ENCODE measurements around the gene TCN2. TPM values are rescaled to one million over a fixed set of nuclear protein-coding genes. Genes with fewer than 3 reads are reported as not detected.
"Not testable (repeated sequence)": the region's sequence is repeated elsewhere in the genome, so short reads cannot be mapped to it uniquely, and the experiment has no call there.

TCN2 gene
- total and polyA plus RNA-seq, 4 donors = 6.7 to 14.1 (median 13.0) TPM

DNA sequence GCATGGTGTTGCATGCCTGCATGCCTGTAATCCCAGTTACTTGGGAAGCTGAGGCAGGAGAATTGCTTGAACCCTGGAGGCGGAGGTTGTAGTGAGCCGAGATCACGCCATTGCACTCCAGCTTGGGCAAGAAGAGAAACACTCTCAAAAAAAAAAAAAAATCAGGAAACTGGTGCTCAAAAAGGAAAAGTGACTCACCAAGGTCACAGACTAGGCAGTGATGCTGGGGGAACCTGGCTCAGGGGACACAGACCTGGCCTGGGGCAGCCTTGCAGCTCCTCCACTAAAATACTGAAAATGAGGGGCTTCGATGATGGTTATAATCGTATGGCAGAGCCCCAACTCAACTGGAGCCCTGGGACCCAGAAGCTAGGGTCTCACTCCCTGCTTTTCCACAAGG, 20.5 kb downstream of the TCN2 start (continued):
- TF ChIP-seq RAD21 (IDR thresholded peaks at IDR 0.05) = no peak
- TF ChIP-seq CTCF (IDR thresholded peaks at IDR 0.05; ENCODE audit: low read depth, low read length, missing input control) = no peak
- TF ChIP-seq GABPA (IDR thresholded peaks at IDR 0.05 in 1 of 2, conservative IDR thresholded peaks at IDR 0.05 in 1 of 2) = no peak
- no peak for TF ChIP-seq EGR1 (IDR thresholded peaks at IDR 0.05; ENCODE audit: low read depth in 2 of 2)
- TF ChIP-seq YY1 (IDR thresholded peaks at IDR 0.05) = no peak
- TF ChIP-seq FOXA1 (IDR thresholded peaks at IDR 0.05) = no peak

DNA sequence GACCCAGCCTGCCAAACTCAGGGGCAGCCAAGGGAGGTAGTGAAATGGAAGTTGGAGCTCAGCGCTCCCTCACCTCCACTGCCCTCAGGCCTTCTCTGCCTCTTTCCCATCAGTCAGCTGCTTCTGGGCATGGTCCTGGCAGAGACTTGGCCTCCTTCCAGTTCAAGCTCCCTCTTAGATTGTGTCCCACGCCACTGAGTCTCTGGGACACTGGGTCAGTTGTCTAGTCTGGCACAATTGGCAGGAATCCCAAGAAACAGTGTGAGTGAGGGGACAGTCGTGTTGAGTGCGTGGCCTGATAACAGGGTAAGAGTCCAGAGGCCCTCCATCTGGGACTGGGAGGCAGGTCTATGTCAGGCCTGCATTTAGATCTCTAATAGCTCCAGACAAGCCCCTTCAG, 21.5 kb downstream of the TCN2 start:
- Histone ChIP-seq H3K9ac (ENCODE audit: low read depth in 1 of 2, low read length in 2 of 2) (no peak overlapping the region), H3K36me3 (ENCODE audit: control insufficient read depth in 4 of 4, insufficient read depth in 3 of 4, low read depth in 1 of 4, low read length in 3 of 4) (peaks cover 0 to 5% (median 0%) of the 10 kb centered on the region in 4 donors), H3K27me3 (ENCODE audit: control insufficient read depth in 4 of 4, insufficient read depth in 4 of 4, low read length in 3 of 4) (no peaks in the 10 kb centered on the region), H3K4me3 (ENCODE audit: low read depth in 1 of 3, low read length in 3 of 3) (no peak overlapping the region), H3K9me3 (ENCODE audit: control insufficient read depth in 4 of 4, low read length in 3 of 4) (no peaks in the 10 kb centered on the region), H3K27ac (ENCODE audit: low read depth in 1 of 2, low read length in 2 of 2) (no peak overlapping the region), H3K4me1 (ENCODE audit: control insufficient read depth in 4 of 4, insufficient read depth in 4 of 4, low read length in 3 of 4) (no peaks in the 10 kb centered on the region)
- TF ChIP-seq SP1 (IDR thresholded peaks at IDR 0.05) = no peak
- no peak for TF ChIP-seq GABPA (IDR thresholded peaks at IDR 0.05 in 1 of 2, conservative IDR thresholded peaks at IDR 0.05 in 1 of 2)
- no peak for TF ChIP-seq CTCF (IDR thresholded peaks at IDR 0.05; ENCODE audit: low read depth, low read length, missing input control)
- TF ChIP-seq HNF4G (IDR thresholded peaks at IDR 0.05) = no peak
- TF ChIP-seq NR2F2 (IDR thresholded peaks at IDR 0.05) = no peak
- TF ChIP-seq, protein P1, sequence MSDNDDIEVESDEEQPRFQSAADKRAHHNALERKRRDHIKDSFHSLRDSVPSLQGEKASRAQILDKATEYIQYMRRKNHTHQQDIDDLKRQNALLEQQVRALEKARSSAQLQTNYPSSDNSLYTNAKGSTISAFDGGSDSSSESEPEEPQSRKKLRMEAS (IDR thresholded peaks at IDR 0.05) = no peak
- TF ChIP-seq YY1 (IDR thresholded peaks at IDR 0.05) = no peak
- TF ChIP-seq EGR1 (IDR thresholded peaks at IDR 0.05; ENCODE audit: low read depth in 2 of 2) = no peak
- no peak for TF ChIP-seq HNF4A (conservative IDR thresholded peaks at IDR 0.05)
- no peak for DNase-seq (ENCODE audit: low spot score)
- 80% methylated on average over 4 of the region's 4 CpGs for WGBS

DNA sequence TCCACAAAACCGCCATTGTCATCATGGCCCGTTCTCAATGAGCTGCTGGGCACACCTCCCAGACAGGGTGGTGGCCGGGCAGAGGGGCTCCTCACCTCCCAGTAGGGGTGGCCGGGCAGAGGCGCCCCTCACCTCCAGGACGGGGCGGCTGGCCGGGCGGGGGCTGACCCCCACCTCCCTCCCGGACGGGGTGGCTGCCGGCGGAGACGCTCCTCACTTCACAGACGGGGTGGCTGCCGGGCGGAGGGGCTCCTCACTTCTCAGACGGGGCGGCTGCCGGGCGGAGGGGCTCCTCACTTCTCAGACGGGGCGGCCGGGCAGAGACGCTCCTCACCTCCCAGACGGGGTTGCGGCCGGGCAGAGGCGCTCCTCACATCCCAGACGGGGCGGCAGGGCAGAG, 24.5 kb downstream of the TCN2 start:
- H3K9me3 ChIP-seq (ENCODE audit: control insufficient read depth in 4 of 4, low read length in 3 of 4); DNase-seq (ENCODE audit: low spot score); H3K4me3 ChIP-seq (ENCODE audit: low read depth in 1 of 3, low read length in 3 of 3); H3K9ac ChIP-seq (ENCODE audit: low read depth in 1 of 2, low read length in 2 of 2); H3K27me3 ChIP-seq (ENCODE audit: control insufficient read depth in 4 of 4, insufficient read depth in 4 of 4, low read length in 3 of 4); H3K27ac ChIP-seq (ENCODE audit: low read depth in 1 of 2, low read length in 2 of 2); H3K36me3 ChIP-seq (ENCODE audit: control insufficient read depth in 4 of 4, insufficient read depth in 3 of 4, low read depth in 1 of 4, low read length in 3 of 4): not testable (repeated sequence)
- peaks cover 0 to 19% (median 8%) of the 10 kb centered on the region in 4 donors for H3K4me1 ChIP-seq (ENCODE audit: control insufficient read depth in 4 of 4, insufficient read depth in 4 of 4, low read length in 3 of 4)
- 94% methylated on average over 18 of the region's 31 CpGs for WGBS

All from liver (tissue), 9 donors.